Stimulated activated naive CD4-positive, alpha-beta T cell treated with Interleukin-2 at 50 U/mL for 16 hours (primary cell): Measurements from ENCODE around the gene KRTAP19-8.

Source experiments
- DNase-seq: peaks from one replicate; lab custom pipeline; 2025; lab: John Stamatoyannopoulos, UW

Gene KRTAP19-8

DNA sequence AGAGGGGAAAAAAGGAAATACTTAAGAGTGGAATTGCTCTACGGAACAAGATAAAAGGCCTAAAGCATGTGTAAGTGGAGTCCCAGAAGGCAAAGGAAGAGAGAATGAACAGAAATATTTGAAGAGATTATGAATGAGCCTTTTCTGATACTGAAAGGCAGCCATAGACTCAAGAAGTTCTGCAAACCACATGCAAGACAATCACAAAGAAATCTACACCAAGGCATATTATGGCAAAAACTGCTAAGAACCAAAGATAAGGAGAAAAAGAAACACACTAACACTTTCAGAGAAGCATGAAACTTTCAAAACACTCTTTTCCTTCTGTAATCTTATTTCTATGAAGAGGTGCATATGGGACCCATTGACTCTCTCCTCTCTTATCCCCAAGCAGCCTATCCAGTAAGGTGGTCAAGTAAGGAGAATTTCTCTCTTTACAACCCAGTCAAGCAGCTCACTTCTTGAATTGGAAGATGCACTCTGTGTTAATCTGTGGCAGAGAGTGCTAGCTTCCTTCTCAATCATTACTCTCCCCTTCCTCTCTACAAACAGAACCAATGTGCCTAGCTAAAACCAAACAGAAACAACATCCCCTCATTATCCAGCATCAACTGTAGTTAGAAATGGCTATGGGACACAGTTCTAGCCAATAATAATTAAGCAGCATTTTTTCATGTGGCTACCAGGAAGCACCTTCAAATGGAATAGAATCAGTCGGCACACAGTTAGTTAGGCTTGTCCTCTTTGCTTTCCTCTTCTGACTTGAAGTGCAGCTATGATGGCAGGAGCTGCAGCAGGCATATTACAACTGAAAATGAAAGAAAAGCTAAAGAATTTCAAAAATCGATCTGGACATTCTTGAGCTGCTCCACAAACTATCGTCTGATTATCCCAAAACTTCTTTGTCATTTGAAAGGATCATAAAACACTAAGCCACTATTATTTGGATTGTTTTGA lies 25.9 kb downstream of the KRTAP19-8 start:
- DNase-seq: no peak

DNA sequence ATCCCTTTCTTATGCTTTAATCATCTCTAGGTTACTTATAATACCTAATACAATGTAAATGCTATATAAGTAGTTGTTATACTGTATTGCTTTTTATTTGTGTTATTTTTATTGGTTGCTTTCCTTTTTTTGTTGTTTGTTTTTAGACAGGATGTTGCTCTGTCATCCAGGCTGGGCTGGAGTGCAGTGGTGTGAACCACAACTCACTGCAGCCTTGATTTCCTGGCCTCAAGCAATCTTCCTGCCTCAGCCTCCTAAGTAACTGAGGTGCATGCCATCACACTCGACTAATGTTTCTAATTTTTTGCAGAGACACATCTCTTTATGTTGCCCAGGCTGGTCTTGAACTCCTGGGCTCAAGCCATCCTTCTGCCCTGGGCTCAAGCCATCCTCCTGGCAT lies 26.9 kb downstream of the KRTAP19-8 start:
- no peak for DNase-seq

DNA sequence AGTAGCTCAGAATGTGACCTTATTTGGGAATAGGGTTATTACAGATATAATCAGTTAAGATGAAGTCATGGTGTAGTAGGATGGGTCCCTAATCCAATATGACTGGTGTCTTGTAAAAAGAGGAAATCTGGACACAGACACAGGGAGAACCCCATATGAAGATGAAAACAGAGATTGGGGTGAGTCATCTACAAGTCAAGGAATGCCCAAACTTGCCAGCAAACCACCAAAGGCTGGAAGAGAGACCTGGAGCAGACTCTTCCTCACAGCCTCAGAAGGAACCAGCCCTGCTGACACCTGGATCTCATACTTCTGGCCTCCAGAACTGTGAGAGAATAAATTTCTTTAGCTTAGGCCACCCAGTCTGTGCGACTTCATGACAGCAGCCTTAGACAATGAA lies 29.9 kb downstream of the KRTAP19-8 start:
- no peak for DNase-seq

DNA sequence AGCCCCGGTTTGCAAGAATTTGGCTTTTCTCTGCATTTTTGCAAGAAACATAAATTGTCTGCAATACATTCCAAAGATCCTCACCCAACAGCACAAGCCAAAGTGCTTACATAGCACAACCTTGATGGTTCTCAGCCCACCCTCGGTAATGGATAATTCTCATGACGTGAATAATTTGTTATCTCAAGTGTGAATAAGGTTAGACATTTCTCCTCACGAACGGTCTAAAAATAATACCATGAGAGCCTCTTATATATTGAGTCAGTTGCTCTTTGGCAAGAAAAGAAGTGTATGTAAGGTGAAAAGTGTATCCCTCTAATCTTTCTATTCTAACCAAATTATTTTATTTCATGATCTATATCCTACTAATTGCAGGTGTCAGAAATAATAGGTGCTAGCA lies 33.3 kb downstream of the KRTAP19-8 start:
- no peak for DNase-seq

DNA sequence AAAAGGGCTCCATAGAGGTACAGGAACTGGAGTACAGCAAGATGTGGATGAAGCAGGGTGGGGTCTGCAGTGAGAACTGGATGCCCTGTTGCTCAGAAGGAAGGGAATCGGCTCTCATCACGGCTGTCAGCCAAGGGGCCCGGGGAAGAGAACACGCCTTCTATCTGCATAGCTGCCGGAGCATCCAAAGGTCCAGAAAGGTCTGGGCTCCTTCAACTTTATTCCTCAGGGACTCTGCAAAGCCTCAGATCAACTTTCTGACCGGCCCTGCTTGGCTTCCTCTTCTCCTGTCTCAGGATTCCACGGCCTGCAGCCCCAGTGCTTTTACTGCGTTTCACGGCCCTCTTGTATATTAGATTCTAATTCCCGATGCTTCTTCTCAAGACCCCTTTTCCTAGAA lies 34.8 kb downstream of the KRTAP19-8 start:
- no peak for DNase-seq

DNA sequence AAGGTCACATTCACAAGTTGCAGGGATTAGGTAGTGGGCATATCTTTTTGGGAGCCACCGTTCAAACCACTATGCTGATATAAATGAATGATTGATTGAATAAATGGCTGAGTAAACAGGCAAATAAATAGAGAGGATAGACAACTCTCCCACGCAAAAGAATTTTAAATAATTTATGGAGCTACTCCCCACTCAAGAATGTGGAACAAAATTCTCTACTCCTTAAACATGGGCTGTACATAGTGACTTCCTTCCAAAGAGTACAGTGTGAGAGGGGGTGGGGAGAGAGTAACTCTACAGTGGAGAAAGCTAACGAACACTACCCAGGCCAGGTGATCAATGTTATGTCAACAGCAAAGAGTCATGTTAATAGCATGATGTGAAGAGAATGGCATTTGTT lies 40.7 kb downstream of the KRTAP19-8 start:
- DNase-seq: no peak

DNA sequence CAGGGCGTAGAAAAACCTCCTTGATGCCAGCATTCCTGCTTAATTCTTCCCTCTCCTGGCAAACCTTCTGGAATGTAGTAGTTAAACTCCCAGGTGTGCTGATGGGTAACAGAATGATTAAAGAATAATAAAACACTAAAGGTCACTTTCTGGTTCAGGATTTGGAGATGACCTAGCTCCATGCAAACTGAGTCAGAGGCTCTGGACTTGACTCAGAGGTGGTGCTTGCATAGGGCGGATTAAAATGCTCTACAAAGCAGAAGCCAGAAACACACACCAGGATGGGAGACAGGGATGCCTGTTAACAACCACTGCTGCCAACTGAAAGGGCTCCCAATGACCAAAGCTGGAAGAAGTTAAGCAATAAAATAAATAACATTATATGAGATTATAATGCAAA lies 41.5 kb downstream of the KRTAP19-8 start:
- DNase-seq: no peak

DNA sequence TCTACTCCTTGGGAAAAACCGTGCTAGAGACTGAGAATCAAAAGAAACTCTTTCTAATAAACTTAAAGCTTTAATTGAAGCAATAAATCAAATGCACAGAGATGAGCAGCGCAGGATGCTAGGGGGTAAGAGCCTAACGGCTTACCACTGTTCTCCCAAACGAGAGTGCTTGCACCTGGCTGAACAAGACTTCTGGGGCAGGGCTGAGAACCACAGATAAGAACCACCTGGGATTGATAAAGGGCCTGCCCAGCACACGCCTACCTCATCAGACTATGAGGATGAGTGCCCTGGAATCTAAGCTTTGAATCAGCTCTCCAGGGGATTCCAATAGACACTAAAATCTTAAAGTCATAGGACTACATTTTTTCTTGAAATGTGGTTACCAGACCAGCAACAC lies 43.3 kb downstream of the KRTAP19-8 start:
- no peak for DNase-seq

DNA sequence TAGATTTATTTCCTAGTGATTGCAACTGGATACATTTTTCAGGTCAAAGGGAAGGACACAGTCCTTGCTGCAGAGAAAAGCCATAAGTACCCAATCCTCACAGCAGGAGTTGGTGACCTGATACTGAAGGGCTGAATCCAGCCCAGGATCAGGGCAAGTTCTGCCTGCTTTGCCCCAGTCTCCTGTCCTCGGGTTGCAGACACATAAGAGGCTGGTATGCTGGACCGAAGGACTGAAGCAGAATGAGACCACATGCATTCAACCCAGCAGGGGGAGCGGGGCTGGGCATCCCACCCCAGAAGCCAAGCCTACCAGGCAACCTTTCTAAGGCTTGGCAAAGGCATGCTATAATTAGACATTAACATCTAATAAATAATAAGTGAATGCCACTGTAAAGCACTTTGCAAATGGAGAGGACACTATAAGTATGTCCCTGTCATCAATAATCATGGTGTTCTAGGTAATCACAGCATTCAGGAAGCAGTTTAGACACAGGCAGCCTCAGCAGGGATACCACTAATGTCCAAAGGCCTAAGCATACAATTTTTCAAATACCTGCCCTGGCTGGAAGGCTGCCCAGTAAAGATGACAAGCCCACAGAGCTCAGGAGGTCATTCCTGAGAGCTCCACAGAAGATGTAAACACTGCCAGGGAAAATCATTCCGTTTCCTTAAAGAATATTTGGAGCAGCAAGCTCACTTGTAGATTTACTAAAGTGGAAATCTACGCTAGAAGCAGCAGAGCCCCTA lies 47.6 kb downstream of the KRTAP19-8 start:
- no peak for DNase-seq

DNA sequence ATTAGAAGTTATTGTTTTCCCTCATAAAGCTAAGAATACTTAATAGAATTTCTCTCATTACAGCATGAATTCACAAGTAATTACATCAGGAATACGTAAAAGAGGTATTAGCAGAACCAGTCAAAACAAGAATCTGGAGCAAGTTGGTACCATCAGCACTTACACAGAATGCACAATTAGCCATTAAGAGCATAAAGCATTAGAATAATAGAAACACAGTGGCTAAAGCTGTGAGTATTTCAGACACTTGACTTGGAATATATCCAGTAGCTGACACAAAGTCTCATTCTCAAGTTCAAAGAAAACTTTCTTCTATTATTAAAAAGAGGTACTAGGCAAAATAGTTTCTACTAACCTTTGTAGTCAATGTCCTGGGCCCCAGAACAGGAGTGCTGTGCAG lies 49.6 kb downstream of the KRTAP19-8 start:
- DNase-seq: no peak
